IPS-18a (cell line): Measurements from ENCODE around the gene AIFM2.

Experiments
- H3K27ac ChIP-seq: one replicate; pipeline ENCODE4 v1.5.1; 2013; ENCODE audit warnings: low read length
- H3K27me3 ChIP-seq: one replicate; pipeline ENCODE4 v1.6.1; 2013; ENCODE audit warnings: mild to moderate bottlenecking, low read length; ENCODE audit not compliant: control insufficient read depth, insufficient read depth
- H3K36me3 ChIP-seq: one replicate; pipeline ENCODE4 v1.6.1; 2013; ENCODE audit warnings: low read depth, low read length; ENCODE audit not compliant: control insufficient read depth
- H3K4me1 ChIP-seq: one replicate; pipeline ENCODE4 v1.6.1; 2013; ENCODE audit warnings: low read depth, low read length; ENCODE audit not compliant: control insufficient read depth
- H3K4me3 ChIP-seq: one replicate; pipeline ENCODE4 v1.5.1; 2013; ENCODE audit warnings: low read length
- H3K9ac ChIP-seq: one replicate; pipeline ENCODE4 v1.6.1; 2013; ENCODE audit warnings: mild to moderate bottlenecking, low read length, moderate library complexity
- H3K9me3 ChIP-seq: one replicate; pipeline ENCODE4 v1.6.1; 2013; ENCODE audit warnings: low read depth, low read length; ENCODE audit not compliant: control insufficient read depth

The AIFM2 gene

DNA sequence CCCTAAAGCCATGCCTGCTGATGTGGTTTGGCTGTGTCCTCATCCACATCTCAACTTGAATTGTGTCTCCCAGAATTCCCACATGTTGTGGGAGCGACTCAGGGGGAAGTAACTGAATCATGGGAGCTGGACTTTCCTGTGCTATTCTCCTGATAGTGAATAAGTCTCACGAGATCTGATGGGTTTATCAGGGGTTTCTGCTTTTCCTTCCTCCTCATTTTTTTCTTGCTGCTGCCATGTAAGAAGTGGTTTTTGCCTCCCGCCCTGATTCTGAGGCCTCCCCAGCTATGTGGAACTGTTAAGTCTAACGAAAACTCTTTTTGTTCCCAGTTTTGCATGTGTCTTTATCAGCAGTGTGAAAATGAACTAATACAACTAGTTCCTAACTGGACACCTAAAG is 68.1 kb downstream of the AIFM2 start:
- Histone ChIP-seq H3K4me3 (no peak overlapping the region), H3K4me1 (peaks cover 4% of the 10 kb centered on the region), H3K27ac (no peak overlapping the region), H3K9ac (no peak overlapping the region), H3K36me3 (no peaks in the 10 kb centered on the region), H3K9me3 (no peaks in the 10 kb centered on the region), H3K27me3 (no peaks in the 10 kb centered on the region)

DNA sequence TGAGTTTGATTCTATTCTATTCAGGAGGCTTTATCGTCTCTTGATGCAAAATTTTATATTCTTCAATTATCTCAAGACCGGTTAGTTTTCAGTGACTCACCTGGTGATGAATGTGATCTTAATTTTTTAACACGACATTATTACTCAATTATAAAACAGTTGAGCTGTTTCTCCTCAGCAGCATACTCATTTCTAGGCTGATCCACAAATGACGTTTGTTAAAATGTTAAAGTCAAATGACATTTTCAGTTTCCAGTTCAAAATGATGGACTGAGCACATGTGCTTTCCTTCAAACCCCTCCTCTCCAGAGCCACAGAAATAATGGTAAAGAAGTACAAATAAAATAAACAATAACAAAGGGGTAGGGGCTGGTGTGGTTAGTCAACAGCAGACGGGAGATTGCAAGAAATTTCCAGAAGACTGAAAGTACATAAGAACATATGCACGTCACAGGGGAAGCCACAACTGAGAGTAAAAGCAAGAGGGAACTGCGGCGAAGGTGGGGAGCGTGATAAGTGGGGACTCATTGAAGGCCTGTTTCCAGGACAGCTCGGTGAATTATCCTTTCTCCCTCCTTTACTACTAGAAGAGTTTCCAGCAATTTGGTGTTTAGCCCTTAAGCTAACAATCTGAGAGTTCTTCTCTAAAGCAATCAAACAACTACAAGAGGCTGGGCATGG is 69.1 kb downstream of the AIFM2 start:
- Histone ChIP-seq H3K9ac (no peak overlapping the region), H3K4me1 (peaks cover 4% of the 10 kb centered on the region), H3K27ac (no peak overlapping the region), H3K27me3 (no peaks in the 10 kb centered on the region), H3K9me3 (no peaks in the 10 kb centered on the region), H3K4me3 (no peak overlapping the region), H3K36me3 (no peaks in the 10 kb centered on the region)
